ENCODE data around the gene GJB1. TPM values are rescaled to one million over a fixed set of nuclear protein-coding genes. Genes with fewer than 3 reads are reported as not detected.
"Not testable (repeated sequence)": the region's sequence is repeated elsewhere in the genome, so short reads cannot be mapped to it uniquely, and the experiment has no call there.

GJB1 gene
- total RNA-seq, 1 donor from 2014 or later = 255 TPM

- DNase-seq (ENCODE audit: low spot score) = peak; percentile 84
Measured at GRCh38 chrX:71254092-71254963, 31.3 kb downstream of the GJB1 start, which contains the start of gene ZMYM3. TSS of gene ZMYM3 (minus strand) at chrX:71254140. CDS start at chrX:71253255, 885 bp downstream.

DNA sequence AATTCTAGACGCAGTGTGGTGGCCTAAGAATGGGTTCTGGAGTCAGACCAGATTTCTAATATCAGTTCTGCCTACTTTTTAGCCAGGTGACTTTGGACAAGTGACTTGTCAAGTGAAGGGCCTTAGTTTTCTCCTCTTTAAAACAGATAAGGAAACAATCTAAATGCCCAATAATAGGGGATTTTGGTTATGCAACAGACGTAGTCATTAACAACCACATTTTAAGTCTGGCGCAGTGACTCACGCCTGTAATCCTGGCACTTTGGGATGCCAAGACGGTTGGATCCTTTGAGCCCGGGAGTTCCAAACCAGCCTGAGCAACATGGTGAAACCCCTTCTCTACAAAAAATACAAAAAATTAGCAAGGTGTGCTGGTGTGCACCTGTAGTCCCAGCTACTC is 33.0 kb downstream of the GJB1 start:
- DNase-seq (ENCODE audit: low spot score) (no peak), ATAC-seq (no peak)

More at GRCh38 chrX:71254092-71254963, 31.3 kb downstream of the GJB1 start, which contains the start of gene ZMYM3:
- peak; percentile 91 for ATAC-seq

- no peak for ATAC-seq
- no peak for DNase-seq (ENCODE audit: low spot score)
Measured at GRCh38 chrX:71256856-71257255, 33.8 kb downstream of the GJB1 start.

GRCh38 chrX:71268624-71269023 is 45.6 kb downstream of the GJB1 start:
- DNase-seq (ENCODE audit: low spot score); ATAC-seq: not testable (repeated sequence)

GRCh38 chrX:71269801-71270395 is 46.9 kb downstream of the GJB1 start:
- ATAC-seq (no peak), DNase-seq (ENCODE audit: low spot score) (no peak)

- DNase-seq (ENCODE audit: low spot score); ATAC-seq: not testable (repeated sequence)
Measured at GRCh38 chrX:71272313-71272712, 49.3 kb downstream of the GJB1 start.

Other genes starting within 250 kb of the GJB1 start
- gene SNX12, start 154.9 kb upstream of the GJB1 start, total RNA-seq = 19.4 TPM
- 13.2 TPM for gene FOXO4, start 127.4 kb upstream of the GJB1 start, total RNA-seq
- not detected for gene CXorf65, start 116.5 kb upstream of the GJB1 start, total RNA-seq
- gene IL2RG, start 111.6 kb upstream of the GJB1 start, total RNA-seq = 1.9 TPM
- gene MED12, start 104.6 kb upstream of the GJB1 start, total RNA-seq = 9.6 TPM
- gene NLGN3, start 78.4 kb upstream of the GJB1 start, total RNA-seq = 0.20 TPM
- gene ZMYM3, start 30.9 kb downstream of the GJB1 start, total RNA-seq = 14.8 TPM
- 86.8 TPM for gene NONO, start 60.4 kb downstream of the GJB1 start, total RNA-seq
- 1.0 TPM for gene ITGB1BP2, start 78.5 kb downstream of the GJB1 start, total RNA-seq
- gene TAF1, start 143.1 kb downstream of the GJB1 start, total RNA-seq = 13.2 TPM